Measurements from ENCODE around the gene TIMMDC1.

DNA sequence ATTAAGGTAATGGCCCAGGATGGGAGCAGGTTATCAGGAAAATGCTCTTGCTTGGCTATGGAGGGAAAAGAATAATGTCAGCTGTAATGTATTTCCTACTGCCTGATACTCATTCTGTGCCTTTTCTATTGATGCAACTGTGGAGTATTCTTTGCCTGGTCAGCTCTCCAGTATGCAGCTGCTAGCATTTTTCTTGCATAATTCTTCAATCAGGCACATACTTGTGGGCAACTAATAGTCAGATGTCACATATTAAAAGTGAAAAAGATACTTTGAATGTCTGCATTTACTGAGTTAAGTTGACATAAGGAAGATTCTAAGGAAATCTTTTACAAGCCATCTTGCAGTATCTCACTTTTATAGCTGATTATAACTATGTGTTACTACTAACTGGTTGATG lies 31.5 kb downstream of the TIMMDC1 start:
- TF ChIP-seq, protein P1, sequence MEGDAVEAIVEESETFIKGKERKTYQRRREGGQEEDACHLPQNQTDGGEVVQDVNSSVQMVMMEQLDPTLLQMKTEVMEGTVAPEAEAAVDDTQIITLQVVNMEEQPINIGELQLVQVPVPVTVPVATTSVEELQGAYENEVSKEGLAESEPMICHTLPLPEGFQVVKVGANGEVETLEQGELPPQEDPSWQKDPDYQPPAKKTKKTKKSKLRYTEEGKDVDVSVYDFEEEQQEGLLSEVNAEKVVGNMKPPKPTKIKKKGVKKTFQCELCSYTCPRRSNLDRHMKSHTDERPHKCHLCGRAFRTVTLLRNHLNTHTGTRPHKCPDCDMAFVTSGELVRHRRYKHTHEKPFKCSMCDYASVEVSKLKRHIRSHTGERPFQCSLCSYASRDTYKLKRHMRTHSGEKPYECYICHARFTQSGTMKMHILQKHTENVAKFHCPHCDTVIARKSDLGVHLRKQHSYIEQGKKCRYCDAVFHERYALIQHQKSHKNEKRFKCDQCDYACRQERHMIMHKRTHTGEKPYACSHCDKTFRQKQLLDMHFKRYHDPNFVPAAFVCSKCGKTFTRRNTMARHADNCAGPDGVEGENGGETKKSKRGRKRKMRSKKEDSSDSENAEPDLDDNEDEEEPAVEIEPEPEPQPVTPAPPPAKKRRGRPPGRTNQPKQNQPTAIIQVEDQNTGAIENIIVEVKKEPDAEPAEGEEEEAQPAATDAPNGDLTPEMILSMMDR (IDR thresholded peaks at IDR 0.05), result no peak
- no peak for TF ChIP-seq POLR2A (IDR thresholded peaks at IDR 0.05)
